NT2/D1 (cell line): ENCODE results near the gene TEP1.

ENCODE experiments used
- DNase-seq: peaks from one replicate; pipeline ENCODE4 v3.0.0-alpha.2; 2011; ENCODE audit warnings: low read depth, low spot score
- H3K27me3 ChIP-seq: 2 replicates; pipeline ENCODE4 v1.6.0; 2011; ENCODE audit warnings: mild to moderate bottlenecking; ENCODE audit not compliant: insufficient read length, insufficient read depth
- H3K36me3 ChIP-seq: 2 replicates; pipeline ENCODE4 v1.6.1; 2011; ENCODE audit warnings: mild to moderate bottlenecking, low read length, mixed read lengths; ENCODE audit not compliant: insufficient read depth, insufficient read length
- H3K4me1 ChIP-seq: 2 replicates; pipeline ENCODE4 v1.5.1; 2011; ENCODE audit not compliant: insufficient read depth, insufficient read length
- H3K4me3 ChIP-seq: 2 replicates; pipeline ENCODE4 v1.5.1; 2011; ENCODE audit warnings: low read depth; ENCODE audit not compliant: insufficient read length
- H3K9ac ChIP-seq: 2 replicates; pipeline ENCODE4 v1.6.0; 2011; ENCODE audit warnings: low read depth; ENCODE audit not compliant: insufficient read length
- H3K9me3 ChIP-seq: 2 replicates; pipeline ENCODE4 v1.5.1; 2011; ENCODE audit warnings: mild to moderate bottlenecking, low read length; ENCODE audit not compliant: insufficient read depth
- SUZ12 ChIP-seq: IDR thresholded peaks from 2 replicates; pipeline ENCODE4 v1.6.1; 2011; ENCODE audit not compliant: insufficient read length, insufficient read depth; ENCODE audit errors: extremely low read depth
- YY1 ChIP-seq: IDR thresholded peaks from 2 replicates; pipeline ENCODE4 v1.6.1; 2011; ENCODE audit not compliant: insufficient read length, insufficient read depth
- ZNF274 ChIP-seq: IDR thresholded peaks from 2 replicates; pipeline ENCODE4 v1.6.1; 2011; ENCODE audit warnings: mild to moderate bottlenecking, low read depth, low read length

TEP1 gene

GRCh38 chr14:20327005-20327869 is 86.1 kb downstream of the TEP1 start:
- H3K4me3 ChIP-seq, result no peak overlapping the region
- H3K9me3 ChIP-seq, result no peaks in the 10 kb centered on the region
- no peaks in the 10 kb centered on the region for H3K27me3 ChIP-seq
- H3K4me1 ChIP-seq, result peaks cover 5% of the 10 kb centered on the region
- H3K9ac ChIP-seq, result no peak overlapping the region
- no peak for DNase-seq
- TF ChIP-seq ZNF274 (no peak), YY1 (no peak), SUZ12 (no peak)
- H3K36me3 ChIP-seq, result peaks cover 71% of the 10 kb centered on the region

DNA sequence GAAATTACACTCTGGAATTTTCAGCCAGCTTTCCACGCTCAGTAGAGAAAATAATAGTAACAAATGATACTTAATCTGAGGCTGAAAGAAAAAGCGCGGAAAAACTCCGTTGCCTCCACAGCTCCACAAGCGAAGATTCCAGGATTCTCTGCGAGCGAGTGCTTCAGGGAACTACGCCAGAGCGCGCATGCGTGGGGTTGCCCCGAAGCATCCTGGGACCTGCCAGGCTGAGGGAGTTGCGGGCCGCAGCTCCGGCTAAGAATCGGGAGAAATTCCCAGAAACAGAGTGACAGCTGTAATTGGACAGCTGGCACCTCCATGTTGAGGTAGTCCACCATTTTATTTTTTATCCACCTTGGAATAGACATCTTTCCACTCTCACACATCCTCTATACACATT is 95.6 kb downstream of the TEP1 start:
- Histone ChIP-seq H3K27me3 (no peaks in the 10 kb centered on the region), H3K9ac (no peak overlapping the region), H3K4me3 (no peak overlapping the region), H3K36me3 (peaks cover 82% of the 10 kb centered on the region), H3K4me1 (no peaks in the 10 kb centered on the region), H3K9me3 (no peaks in the 10 kb centered on the region)
- TF ChIP-seq ZNF274, result no peak
- no peak for DNase-seq
